Activated T-cell treated with anti-CD3 and anti-CD28 coated beads, Interleukin-2, amount 50 U/mL, for 4 hours (primary cell): ENCODE measurements around the gene CFAP61. TPM values are rescaled to one million over a fixed set of nuclear protein-coding genes. Genes with fewer than 3 reads are reported as not detected.

Source experiments
- ATAC-seq, 2 donors: fragments of 200-7000 bp; cut with Tn5 transposase; one replicate each; pipeline ENCODE4 v1.10.0; 2021
- DNase-seq: peaks from one replicate; pipeline ENCODE4 v3.0.0-alpha.2; 2020
- H3K27me3 Mint-ChIP-seq: one replicate; pipeline ENCODE4 v1.8.0; 2021; ENCODE audit warnings: low read depth, mixed read lengths
- H3K36me3 Mint-ChIP-seq: one replicate; pipeline ENCODE4 v1.8.0; 2022; ENCODE audit warnings: mixed read lengths; ENCODE audit not compliant: insufficient read depth
- H3K4me1 Mint-ChIP-seq: one replicate; pipeline ENCODE4 v1.8.0; 2021; ENCODE audit warnings: low read depth, mixed read lengths
- H3K4me3 Mint-ChIP-seq: one replicate; pipeline ENCODE4 v1.8.0; 2021; ENCODE audit warnings: mild to moderate bottlenecking, moderate library complexity, mixed read lengths
- H3K9me3 Mint-ChIP-seq: one replicate; pipeline ENCODE4 v1.8.0; 2021; ENCODE audit warnings: mixed read lengths
- total RNA-seq, 3 donors: library from RNA; stranded (reverse); gene quantifications; one replicate each; pipeline ENCODE4 v1.2.1, GENCODE V29; 2021

The CFAP61 gene
- total RNA-seq, 3 donors from 2014 or later: 0.49 TPM; not detected in 2

- Mint-ChIP-seq H3K27me3 (peaks cover 5% of the 10 kb centered on the region), H3K4me3 (no peak overlapping the region), H3K36me3 (peaks cover 4% of the 10 kb centered on the region), H3K4me1 (no peaks in the 10 kb centered on the region), H3K9me3 (no peaks in the 10 kb centered on the region)
- DNase-seq: no peak
- ATAC-seq: no peak
Observed at GRCh38 chr20:20386192-20386591, 333.9 kb downstream of the CFAP61 start.

DNA sequence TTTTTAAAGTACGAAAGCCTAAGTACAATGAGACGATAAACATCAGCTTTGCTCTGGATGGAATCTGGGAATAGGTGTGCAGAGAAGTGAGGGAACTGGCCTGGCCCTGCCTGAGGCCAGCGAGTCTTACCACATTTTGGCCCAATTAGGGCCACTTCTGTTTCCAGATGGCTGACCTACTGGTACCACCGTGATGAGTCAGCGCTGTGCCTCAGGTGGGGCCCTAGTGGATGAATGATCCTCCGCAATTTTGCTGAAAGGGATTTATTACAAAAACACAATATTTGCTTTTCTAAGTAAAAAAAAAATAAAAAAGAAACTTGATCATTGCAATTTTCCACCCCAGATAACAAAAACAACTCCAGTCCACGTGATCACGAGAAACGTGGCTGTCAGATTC is 338.1 kb downstream of the CFAP61 start:
- no peaks in the 10 kb centered on the region for H3K4me1 Mint-ChIP-seq
- no peaks in the 10 kb centered on the region for H3K9me3 Mint-ChIP-seq
- peaks cover 20% of the 10 kb centered on the region for H3K36me3 Mint-ChIP-seq
- no peak for DNase-seq
- H3K27me3 Mint-ChIP-seq: no peaks in the 10 kb centered on the region
- no peak overlapping the region for H3K4me3 Mint-ChIP-seq
- ATAC-seq: no peak

GRCh38 chr20:20391115-20391514 is 338.8 kb downstream of the CFAP61 start:
- no peak for ATAC-seq
- Mint-ChIP-seq H3K36me3 (peaks cover 20% of the 10 kb centered on the region), H3K4me3 (no peak overlapping the region), H3K9me3 (no peaks in the 10 kb centered on the region), H3K4me1 (no peaks in the 10 kb centered on the region), H3K27me3 (no peaks in the 10 kb centered on the region)
- no peak for DNase-seq

DNA sequence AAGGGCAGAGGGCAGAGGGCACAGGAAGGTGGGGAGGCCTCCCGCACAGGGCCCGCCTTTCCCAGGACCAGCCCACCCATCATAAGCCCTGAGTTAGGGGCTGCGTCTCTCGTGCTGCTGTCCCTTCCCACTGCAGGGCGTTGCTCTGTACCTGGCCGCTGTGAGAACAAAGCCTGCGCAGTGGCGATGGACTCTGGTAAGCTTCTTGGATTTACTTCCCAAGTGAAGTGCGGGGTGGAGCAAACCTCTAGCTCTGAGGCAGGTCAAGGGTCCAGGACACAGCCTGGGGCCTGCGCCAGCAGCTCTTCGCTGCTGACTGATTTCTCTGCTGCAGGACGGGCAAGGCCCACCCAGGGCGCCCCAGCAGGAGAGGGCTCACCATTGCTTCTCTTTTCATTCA is 339.4 kb downstream of the CFAP61 start:
- ATAC-seq (no peak), DNase-seq (no peak)
- no peaks in the 10 kb centered on the region for H3K27me3 Mint-ChIP-seq
- no peak overlapping the region for H3K4me3 Mint-ChIP-seq
- H3K9me3 Mint-ChIP-seq: no peaks in the 10 kb centered on the region
- peaks cover 20% of the 10 kb centered on the region for H3K36me3 Mint-ChIP-seq
- H3K4me1 Mint-ChIP-seq: no peaks in the 10 kb centered on the region

GRCh38 chr20:20393207-20394120 is 341.1 kb downstream of the CFAP61 start:
- H3K27me3 Mint-ChIP-seq: no peaks in the 10 kb centered on the region
- DNase-seq: no peak
- no peak overlapping the region for H3K4me3 Mint-ChIP-seq
- H3K36me3 Mint-ChIP-seq: peaks cover 22% of the 10 kb centered on the region
- H3K9me3 Mint-ChIP-seq: no peaks in the 10 kb centered on the region
- no peak for ATAC-seq
- H3K4me1 Mint-ChIP-seq: no peaks in the 10 kb centered on the region

- H3K4me1 Mint-ChIP-seq: no peaks in the 10 kb centered on the region
- H3K36me3 Mint-ChIP-seq: peaks cover 28% of the 10 kb centered on the region
- H3K4me3 Mint-ChIP-seq: no peak overlapping the region
- DNase-seq: no peak
- no peaks in the 10 kb centered on the region for H3K9me3 Mint-ChIP-seq
- no peaks in the 10 kb centered on the region for H3K27me3 Mint-ChIP-seq
- ATAC-seq: no peak
Observed at GRCh38 chr20:20395087-20395486, 342.8 kb downstream of the CFAP61 start.

- DNase-seq: no peak
- ATAC-seq: no peak
- Mint-ChIP-seq H3K4me1 (no peaks in the 10 kb centered on the region), H3K4me3 (no peak overlapping the region), H3K9me3 (no peaks in the 10 kb centered on the region), H3K36me3 (peaks cover 28% of the 10 kb centered on the region), H3K27me3 (no peaks in the 10 kb centered on the region)
Observed at GRCh38 chr20:20395903-20396568, 343.7 kb downstream of the CFAP61 start.

GRCh38 chr20:20396794-20397193 is 344.5 kb downstream of the CFAP61 start:
- DNase-seq: no peak
- Mint-ChIP-seq H3K36me3 (peaks cover 27% of the 10 kb centered on the region), H3K4me3 (no peak overlapping the region), H3K4me1 (no peaks in the 10 kb centered on the region), H3K9me3 (no peaks in the 10 kb centered on the region), H3K27me3 (no peaks in the 10 kb centered on the region)
- ATAC-seq: no peak

- no peaks in the 10 kb centered on the region for H3K4me1 Mint-ChIP-seq
- H3K27me3 Mint-ChIP-seq: no peaks in the 10 kb centered on the region
- peaks cover 22% of the 10 kb centered on the region for H3K36me3 Mint-ChIP-seq
- ATAC-seq: no peak
- DNase-seq: no peak
- no peaks in the 10 kb centered on the region for H3K9me3 Mint-ChIP-seq
- no peak overlapping the region for H3K4me3 Mint-ChIP-seq
Observed at GRCh38 chr20:20398123-20398522, 345.8 kb downstream of the CFAP61 start.

- Mint-ChIP-seq H3K36me3 (peaks cover 17% of the 10 kb centered on the region), H3K9me3 (no peaks in the 10 kb centered on the region), H3K27me3 (no peaks in the 10 kb centered on the region), H3K4me1 (no peaks in the 10 kb centered on the region), H3K4me3 (no peak overlapping the region)
- ATAC-seq (no peak), DNase-seq (no peak)
Observed at GRCh38 chr20:20399531-20400500, 347.5 kb downstream of the CFAP61 start.

- Mint-ChIP-seq H3K4me3 (no peak overlapping the region), H3K36me3 (peaks cover 19% of the 10 kb centered on the region), H3K9me3 (no peaks in the 10 kb centered on the region), H3K4me1 (no peaks in the 10 kb centered on the region), H3K27me3 (no peaks in the 10 kb centered on the region)
- DNase-seq (no peak), ATAC-seq (no peak)
Observed at GRCh38 chr20:20401991-20402390, 349.7 kb downstream of the CFAP61 start.

- no peaks in the 10 kb centered on the region for H3K9me3 Mint-ChIP-seq
- H3K4me3 Mint-ChIP-seq: no peak overlapping the region
- no peak for ATAC-seq
- no peaks in the 10 kb centered on the region for H3K27me3 Mint-ChIP-seq
- DNase-seq: no peak
- no peaks in the 10 kb centered on the region for H3K4me1 Mint-ChIP-seq
- H3K36me3 Mint-ChIP-seq: peaks cover 14% of the 10 kb centered on the region
Observed at GRCh38 chr20:20404633-20405032, 352.3 kb downstream of the CFAP61 start.

DNA sequence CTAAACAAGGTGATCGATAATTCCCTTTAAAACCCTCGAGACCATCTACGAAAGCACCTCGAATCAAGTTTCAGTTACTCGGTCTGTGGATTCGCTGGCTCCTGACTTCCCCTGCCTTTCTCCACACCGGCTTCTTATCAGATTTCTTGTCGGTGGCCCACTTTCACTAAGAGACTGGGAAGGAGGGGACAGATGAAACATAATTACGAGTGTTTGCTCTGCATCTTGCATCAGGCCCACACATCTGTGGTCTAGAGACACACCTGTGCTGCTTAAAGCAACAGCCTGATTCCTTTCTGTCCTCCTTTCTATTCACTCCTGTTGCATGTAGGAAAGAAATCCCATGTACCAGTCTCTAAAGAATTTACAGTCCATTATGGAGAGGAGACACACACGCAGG is 353.3 kb downstream of the CFAP61 start:
- Mint-ChIP-seq H3K36me3 (peaks cover 17% of the 10 kb centered on the region), H3K4me3 (no peak overlapping the region), H3K4me1 (no peaks in the 10 kb centered on the region), H3K9me3 (no peaks in the 10 kb centered on the region), H3K27me3 (no peaks in the 10 kb centered on the region)
- ATAC-seq (no peak), DNase-seq (no peak)

GRCh38 chr20:20406306-20406705 is 354.0 kb downstream of the CFAP61 start:
- no peaks in the 10 kb centered on the region for H3K27me3 Mint-ChIP-seq
- no peak overlapping the region for H3K4me3 Mint-ChIP-seq
- DNase-seq: no peak
- H3K4me1 Mint-ChIP-seq: no peaks in the 10 kb centered on the region
- H3K36me3 Mint-ChIP-seq: peaks cover 18% of the 10 kb centered on the region
- H3K9me3 Mint-ChIP-seq: no peaks in the 10 kb centered on the region
- no peak for ATAC-seq
